KG1 (cell line): ENCODE data around the gene ZNF789.
"Not testable (repeated sequence)": the region's sequence is repeated elsewhere in the genome, so short reads cannot be mapped to it uniquely, and the experiment has no call there.

Experiments used
- DNase-seq: peaks from one replicate; lab custom pipeline; 2025; lab: John Stamatoyannopoulos, UW

ZNF789 gene

DNA sequence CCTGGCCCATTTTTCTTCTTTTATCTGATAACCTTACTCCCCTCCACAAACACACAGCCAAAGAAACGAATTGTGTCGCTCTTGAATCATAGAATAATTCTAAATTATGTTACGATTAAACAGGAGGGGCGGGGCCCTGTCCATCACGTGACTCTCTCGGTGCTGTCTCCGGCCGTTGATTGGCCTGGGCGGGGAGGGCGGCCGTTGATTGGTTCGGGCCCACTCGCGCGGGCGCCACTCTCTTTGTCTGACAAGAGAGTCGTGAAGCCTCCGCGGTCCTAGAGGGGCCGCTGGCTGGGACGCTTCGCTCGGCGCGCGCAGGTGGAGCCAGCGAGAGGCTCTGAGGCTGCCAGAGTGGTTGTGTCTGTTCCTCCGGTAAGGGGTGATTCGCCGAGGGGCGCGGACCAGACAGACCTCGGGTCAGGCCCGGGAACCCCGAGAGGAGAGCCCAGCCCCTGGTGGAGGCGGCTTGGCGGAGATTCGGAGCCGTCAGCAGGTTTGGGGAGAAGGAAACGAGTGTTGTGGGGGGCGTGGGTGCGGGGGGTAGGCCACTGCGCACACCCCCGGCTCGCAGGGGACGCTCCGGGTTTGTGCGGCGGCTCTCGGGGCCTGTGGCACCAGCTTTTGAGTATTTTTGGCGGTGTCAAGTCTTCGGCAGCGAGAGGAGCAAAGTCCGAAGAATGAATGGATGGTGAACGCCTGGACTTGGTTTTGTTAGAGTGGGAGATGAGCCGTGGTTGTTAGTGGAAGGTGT, at the start of gene ZNF789:
Gene ZNF789 (plus strand): TSS at position 330 of the 754 bp plus-strand sequence. CDS start 3,567 bp downstream, outside the sequence.
- DNase-seq: peak; percentile 37

DNA sequence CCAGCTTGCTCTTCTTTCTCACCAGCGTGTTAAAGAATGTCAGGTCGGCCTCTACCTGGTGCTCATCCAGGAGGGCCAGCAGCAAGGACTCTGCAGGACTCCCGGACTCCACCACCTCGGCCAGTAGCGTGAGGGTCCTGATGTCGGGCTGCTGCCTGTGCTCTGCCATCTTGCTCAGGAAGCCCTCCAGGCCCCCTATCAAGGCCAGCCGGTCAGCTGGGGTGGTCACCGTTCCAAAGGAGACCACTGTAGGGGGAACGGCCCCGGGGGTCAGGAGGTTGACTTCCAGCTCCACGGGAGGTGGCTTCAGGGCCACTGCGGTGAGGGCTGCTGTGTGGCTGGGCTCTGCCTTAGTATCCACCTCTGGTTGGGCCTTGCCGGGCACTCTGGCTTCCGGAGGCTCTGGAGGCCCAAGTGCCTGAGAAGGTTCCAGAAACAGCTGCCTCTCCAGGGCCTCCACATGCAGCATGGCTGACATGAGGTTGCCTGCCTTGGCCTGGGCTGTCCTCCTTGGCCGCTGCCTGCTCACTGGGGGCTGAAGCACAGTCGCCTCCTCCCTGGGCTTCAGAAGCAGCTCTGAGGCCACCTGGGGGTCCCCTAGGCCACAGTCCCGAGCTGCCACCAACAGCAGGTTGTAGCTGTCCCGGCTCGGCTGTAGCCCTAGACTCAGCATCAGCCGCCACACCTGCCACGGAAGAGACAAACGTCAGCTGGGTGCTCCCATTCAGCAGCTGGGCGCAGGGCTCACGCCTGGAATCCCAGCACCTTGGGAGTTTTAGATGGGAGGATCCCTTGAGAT, 47.6 kb upstream of the ZNF789 start:
- DNase-seq: no peak

DNA sequence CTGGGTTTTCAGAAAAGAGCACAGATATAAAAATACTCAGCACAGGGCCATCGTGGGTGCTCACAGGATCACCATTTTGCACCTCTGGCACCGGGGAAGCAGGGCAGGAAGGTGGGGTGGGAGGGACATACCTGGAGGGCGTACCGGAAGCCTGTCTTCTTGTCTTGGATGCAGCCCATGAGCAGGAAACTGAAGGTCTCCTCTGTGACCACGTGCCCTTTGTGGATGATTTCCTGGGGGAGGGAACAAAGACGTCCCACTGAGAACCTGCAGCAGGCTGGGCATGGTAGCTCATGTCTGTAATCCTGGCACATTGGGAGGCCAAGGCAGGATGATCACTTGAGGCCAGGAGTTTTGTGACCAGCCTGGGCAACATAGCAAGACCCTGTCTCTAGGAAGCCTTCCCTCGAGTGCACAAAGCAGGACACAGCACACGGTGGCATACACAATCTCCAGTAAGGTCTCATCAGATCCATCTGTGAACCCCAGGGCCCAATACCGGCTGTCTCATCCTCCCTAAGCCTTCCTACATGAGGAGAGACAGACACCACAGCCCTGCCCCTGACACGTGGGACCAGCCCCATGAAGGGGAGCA, 43.6 kb upstream of the ZNF789 start:
- DNase-seq: no peak

DNA sequence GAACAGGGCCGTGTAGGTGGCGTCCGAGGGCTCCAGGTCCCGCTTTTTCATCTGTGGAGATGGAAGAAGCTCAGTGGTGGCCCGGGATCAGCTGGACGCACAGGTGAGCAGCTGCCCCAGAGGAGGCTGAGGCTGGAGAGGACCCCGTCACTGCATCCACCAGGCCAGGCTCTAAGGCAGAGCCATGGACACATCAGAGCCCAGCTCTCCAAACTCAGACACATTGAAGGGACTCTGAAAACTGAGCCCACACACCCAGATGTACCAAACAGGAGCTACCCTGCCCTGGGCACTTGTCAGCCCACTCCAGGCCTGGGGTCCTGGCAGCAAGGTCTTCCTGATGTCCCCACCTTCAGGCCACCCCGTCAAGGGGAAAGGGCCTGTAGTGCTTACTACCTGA, 42.9 kb upstream of the ZNF789 start:
- no peak for DNase-seq

DNA sequence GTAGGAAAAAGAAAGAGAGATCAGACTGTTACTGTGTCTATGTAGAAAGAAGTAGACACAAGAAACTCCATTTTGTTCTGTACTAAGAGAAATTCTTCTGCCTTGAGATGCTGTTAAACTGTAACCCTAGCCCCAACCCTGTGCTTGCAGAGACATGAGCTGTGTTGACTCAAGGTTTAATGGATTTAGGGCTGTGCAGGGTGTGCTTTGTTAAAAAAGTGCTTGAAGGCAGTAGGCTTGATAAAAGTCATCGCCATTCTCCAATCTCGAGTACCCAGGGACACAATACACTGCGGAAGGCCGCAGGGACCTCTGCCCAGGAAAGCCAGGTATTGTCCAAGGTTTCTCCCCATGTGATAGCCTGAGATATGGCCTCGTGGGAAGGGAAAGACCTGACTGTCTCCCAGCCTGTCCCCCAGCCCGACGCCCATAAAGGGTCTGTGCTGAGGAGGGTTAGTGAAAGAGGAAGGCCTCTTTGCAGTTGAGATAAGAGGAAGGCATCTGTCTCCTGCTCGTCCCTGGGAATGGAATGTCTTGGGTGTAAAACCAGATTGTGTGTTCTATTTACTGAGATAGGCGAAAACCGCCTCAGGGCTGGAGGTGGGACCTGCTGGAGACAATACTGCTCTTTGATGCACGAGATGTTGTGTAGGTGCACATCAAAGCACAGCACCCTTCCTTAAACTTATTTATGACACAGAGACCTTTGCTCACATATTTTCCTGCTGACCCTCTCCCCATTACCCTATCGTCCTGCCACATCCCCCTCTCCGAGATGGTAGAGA, 40.7 kb upstream of the ZNF789 start:
- DNase-seq: not testable (repeated sequence)

DNA sequence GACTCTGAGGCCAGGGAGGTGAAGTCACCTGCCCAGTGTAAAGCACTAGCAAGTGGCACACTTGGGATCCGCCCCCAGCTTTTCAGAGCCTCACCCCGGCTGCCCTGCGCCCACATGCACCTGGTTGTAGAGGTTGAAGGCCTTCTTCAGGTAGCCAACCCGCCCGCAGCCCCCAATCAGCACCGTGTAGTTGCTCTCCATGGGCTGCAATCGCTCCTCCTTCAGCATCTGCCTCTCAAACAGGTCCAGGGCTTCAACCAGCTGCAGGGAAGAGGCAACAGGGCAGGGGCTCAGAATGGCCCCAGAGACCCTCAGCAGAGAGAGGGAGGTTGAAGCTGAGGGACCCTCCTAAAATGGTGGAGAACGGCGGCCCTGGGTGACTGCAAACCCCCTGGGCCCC, 39.5 kb upstream of the ZNF789 start:
- DNase-seq: no peak

DNA sequence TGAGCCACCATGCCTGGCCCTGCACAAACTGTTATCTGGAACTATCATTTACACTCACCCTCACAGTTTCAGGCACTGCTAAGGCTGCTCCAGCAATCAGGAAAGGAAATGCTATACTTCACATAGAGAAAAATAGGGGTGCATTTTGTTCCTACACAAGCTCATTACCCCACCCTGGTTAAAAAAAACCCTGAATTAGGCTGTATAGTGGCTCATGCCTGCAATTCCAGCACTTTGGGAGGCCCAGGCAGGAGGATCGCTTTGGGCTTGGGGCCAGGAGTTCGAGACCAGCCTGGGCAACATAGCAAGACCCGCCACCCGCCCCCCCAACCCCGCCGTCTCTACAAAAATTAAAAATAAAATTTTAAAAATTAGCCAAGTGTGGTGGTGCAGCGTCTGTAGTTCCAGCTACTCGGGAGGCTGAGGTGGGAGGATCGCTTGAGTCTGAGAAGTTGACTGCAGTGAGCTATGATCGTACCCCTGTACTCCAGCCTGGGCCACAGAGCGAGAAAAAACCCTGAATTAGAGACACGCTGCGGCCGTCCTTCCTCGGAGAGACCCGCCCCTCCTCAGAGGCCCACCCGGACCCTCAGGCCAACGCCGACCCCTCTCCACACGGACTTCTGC, 34.6 kb upstream of the ZNF789 start:
- DNase-seq: no peak

DNA sequence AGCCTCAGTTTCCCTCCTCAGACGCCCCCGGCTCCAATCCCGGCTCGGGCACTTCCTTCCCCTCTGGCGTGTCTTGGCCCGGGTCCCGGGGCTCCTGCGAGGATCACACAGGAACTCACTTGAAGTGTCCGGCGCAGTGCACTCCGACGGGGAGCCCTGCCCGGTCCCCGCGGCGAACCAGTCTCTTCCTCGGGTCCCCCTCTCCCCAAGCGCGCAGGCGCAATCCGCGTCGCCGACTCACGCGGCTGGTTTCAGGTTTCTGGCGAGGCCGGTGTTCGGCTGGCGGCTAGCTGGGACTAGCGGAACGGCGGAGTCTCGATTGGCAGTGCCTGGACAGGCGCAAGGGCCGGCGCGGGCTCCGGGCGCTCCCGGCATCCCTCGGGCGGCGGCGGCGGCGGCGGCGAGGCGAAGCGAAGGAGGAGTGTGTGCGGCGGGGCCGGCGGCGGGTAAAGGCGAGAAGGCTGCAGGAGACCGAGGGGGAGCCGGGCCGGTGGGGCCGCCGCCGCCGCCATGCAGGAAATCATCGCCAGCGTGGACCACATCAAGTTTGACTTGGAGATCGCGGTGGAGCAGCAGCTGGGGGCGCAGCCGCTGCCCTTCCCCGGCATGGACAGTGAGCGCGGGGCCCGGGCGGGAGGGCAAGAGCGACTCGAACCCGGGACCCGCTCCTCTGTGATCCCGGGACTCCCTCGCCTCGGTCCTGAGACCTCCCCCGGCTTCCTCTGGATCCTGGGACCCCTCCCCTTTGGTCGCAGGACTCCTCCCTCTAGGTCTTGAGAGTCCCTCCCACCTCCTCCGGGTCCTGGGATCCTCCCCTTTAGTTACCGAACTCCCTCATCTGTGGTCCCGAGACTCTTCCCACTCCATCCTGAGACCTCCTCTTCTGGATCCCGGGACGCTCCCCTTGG, 33.9 kb upstream of the ZNF789 start, which contains the start of the genes CPSF4 and PTCD1:
Gene CPSF4 (plus strand): TSS at position 371 of the 908 bp plus-strand sequence. CDS start 140 bp downstream, at position 511.
Gene PTCD1 (minus strand): TSS at position 226 of the 908 bp plus-strand sequence. CDS start 3,556 bp downstream, outside the sequence.
- DNase-seq: peak; percentile 25

DNA sequence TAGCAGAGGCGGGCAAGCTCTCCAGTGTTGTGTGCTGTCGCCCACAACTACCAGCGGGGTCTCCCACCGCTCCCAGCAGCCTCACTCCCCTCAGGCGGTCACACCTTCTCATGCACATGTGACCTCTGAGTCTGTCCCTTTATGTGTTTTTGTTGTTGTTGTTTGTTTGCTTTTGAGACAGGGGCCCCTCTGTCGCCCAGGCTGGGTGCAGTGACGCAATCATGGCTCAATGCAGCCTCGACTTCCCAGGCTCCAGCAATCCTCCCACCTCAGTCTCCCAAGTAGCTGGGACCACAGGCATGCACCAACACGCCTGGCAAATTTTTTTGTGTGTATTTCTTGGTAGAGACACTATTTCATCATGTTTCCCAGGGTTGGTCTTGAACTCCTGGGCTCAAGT, 32.5 kb upstream of the ZNF789 start:
- no peak for DNase-seq

DNA sequence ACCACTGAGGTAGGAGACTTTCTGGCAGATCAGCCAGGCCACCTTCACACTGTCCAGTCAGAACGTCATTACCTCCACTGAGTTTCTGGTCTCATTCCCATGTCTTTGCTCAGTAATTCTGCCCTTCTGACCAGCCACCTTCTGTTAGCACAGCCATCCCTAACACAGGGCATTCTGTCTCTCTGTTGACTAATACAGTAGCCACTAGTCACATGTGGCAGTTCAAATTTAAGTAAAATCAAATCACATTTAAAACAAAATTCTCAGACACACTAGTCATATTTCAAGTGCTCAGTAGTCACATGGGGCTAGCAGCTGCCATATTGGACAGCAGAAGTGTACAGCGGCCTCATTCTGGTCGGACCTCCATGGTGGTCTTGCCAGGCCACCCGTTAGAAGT, 26.6 kb upstream of the ZNF789 start:
- DNase-seq: no peak

DNA sequence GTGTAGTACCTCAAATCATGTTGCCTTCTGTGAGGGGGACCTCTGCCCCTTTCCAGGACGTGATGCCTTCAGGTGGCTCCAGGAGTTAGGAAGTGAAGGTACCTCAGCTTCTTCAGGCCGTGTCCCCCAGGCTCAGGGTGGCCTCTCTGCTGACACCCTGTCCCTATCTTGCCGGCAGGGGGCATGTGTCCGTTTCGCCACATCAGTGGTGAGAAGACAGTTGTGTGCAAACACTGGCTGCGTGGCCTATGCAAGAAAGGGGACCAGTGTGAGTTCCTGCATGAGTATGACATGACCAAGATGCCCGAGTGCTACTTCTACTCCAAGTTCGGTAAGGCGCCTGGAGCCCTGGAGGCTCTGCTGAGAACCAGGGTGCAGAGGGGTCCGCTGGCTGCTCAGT, 24.7 kb upstream of the ZNF789 start:
- no peak for DNase-seq

DNA sequence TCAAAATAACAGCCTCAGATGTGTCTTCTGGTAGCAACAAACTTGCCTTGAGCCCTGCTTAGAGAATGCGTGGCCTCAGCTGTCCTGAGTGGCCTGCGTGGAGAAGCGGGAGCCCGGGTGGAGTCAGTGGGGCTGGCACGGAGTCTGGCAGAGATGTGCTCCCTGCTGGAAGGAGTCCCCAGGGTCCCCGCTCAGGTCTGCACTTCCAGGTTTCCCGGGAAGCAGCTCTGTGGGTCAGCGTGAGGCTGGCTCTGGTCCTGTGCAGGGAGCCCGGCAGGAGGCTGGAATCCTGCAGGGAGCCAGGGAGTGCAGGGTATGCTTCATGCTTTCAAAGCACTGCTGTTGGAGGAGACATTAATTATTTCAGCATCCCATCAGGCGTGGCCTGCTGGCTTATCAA, 23.8 kb upstream of the ZNF789 start:
- DNase-seq: no peak

DNA sequence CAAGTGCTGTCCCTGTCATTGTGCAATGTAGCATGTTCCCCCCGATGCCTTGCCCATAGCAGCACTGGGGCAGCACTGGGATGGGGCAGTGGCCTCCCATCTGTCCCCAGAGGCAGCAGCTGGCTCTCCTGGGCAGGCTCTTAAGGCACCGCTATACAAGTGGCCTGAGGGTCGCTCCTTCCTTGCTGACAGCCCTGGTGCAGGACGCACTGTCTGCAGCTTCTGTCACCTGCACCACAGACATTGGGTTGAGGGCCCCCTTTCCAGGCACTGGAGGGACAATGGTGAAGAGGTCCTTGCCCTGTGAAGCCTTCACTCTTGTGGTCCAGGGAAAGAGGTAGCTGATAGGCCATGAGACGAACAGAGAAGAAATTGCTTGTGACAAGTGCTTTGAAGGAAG, 23.4 kb upstream of the ZNF789 start:
- DNase-seq: no peak

DNA sequence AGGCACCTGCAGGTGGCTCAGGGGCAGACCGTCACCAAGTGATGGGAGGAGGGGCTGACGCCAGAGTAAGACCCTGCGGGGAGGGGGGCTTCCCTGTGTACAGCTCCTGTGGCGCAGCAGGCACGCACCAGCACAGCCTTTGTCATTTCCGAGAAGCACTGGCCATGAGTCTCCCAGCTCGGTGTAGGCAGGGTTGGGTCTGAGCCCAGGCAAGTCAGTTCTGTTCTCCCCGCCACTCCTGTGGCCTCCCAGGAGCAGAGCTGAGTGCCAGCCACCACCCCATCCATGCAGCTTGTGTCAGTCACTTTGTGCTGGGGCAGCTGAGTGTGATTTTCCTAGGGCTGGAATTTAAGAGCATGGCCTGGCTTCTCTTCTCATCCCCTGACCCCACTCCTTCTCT, 20.8 kb upstream of the ZNF789 start:
- no peak for DNase-seq

DNA sequence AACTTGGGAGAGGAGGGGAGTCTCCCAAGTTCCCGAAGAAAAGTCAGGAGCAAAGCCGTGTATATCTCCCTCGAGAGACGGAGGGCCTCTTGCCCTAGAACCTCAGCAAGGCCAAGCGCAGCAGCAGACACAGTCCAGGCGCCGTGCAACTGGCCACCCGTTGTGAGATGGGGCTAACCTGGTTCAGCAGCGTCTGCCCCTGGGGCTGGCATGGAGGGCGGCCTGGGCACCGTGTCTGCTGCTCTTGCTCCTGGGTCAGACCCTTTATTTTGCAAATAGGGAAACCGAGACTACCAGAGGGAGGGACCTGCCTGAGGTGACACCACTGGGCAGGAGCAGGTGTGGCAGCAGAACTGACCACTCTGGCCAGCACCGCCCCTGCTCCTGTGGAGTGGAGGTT, 20.1 kb upstream of the ZNF789 start:
- no peak for DNase-seq

DNA sequence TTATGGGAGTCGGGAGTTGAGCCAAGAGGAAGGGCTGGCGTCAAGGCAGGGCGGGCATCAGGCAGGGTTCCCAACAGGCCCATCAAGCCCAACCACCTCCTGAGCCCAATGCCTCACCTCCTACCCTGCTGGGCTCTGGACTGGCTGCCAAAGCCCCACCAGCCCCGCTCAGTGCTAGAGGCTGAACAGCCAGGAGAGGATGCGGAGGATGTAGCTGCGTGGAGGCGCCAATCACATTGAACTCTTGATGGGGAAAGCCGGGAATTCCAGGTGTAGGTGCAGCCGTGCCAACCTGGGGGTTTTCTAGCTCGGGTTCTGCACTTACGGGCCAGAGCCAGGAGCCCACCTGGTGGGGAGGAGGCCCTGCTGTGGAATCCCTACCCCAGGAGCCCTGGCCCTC, 19.6 kb upstream of the ZNF789 start:
- DNase-seq: no peak

DNA sequence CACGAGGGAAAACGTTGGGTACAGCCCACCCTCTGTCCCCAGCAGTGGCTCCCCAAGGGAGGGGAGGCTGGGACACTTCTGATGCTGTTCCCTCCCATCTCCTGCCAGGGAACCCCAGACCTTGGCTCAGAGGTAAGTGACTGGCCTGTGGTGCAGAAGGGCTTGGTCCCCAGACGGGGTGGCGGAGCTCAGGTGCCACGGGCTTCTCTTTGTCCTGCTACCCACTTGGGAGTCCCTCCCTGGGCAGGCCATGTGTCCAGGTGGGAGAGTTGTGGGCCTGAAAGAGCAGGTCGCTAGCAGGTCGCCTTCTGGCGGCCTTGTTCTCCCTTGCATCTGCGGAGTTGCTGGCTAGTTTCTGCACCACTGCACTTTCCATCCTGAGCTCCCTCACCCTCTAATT, 16.8 kb upstream of the ZNF789 start:
- no peak for DNase-seq

DNA sequence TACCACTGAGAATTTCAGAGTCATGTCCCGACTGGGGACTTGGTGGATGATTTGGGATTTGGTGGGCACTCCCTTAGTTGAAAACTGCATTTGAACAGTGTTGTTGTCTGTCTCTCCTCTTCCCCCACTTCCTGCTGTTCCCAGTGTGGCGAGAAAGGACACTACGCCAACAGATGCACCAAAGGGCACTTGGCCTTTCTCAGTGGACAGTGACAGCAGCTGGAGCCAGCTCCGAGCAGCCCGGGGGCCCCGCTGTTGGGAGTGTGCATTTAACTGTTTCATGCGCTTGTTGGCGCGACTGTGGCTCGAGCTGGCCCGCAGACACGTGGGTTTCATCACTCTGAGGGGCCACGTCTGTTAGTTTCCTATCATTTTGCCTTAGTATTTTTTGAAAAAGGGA, 16.4 kb upstream of the ZNF789 start:
- no peak for DNase-seq

DNA sequence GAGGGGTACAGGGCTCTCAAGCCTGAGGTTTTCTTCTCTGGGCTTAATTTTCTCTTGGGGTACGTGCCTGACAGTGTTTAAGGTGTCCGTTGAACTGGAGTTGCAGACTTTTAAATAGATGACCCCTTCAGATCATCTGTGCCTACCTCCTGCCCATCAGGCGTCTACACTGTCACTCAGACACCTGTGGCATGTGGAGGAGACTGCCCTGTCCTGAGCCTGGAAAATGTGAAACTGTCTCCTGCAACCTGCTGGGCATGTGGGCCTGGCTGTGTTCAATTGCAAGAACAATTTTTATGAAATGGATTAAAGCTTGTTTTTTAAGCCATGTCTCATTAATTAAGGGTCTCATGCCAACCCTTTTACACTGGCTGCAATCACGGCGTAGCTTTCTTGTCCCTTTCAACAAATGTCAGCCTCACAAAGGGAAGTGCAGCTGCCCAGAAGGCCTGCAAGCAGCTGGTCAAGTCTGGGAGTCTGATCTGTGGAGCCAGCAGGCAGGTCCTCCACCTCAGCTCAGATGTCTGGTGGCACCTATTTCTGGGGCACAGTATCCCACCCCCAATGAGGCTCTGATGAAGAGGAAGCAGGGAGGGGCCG, 15.5 kb upstream of the ZNF789 start:
- no peak for DNase-seq
